Activated CD4-positive, alpha-beta T cell treated with anti-CD3 and anti-CD28 coated beads for 24 hours (primary cell): ENCODE data around the gene GBE1.
A peak's percentile ranks its signal among the peaks of the same experiment; 100 is the strongest.

ENCODE experiments used
- DNase-seq, 2 donors: peaks; one replicate each; pipeline ENCODE4 v3.0.0-alpha.2; 2020; ENCODE audit warnings: low read depth in 2 of 2

The GBE1 gene

GRCh38 chr3:81621277-81621676 lies 140.2 kb downstream of the GBE1 start:
- DNase-seq = no peak

DNA sequence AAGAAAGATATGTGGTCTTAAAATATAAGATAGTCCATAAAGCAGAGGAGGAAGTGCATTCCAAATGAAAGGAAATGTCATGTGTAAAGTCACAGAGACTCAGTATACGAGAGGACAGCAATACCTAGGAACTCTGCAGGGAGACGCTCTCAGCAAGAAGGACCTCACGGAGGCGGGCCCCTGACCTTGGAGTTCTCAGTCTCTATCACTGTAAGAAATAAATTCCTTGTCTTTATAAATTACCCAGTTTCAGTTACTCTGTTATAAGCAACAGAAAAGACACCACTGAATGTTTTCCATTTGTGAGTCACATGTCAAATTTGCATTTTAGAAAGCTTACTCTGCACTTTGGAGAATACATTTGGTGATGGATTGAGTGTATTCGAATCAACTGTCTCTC lies 140.6 kb downstream of the GBE1 start:
- no peak for DNase-seq

DNA sequence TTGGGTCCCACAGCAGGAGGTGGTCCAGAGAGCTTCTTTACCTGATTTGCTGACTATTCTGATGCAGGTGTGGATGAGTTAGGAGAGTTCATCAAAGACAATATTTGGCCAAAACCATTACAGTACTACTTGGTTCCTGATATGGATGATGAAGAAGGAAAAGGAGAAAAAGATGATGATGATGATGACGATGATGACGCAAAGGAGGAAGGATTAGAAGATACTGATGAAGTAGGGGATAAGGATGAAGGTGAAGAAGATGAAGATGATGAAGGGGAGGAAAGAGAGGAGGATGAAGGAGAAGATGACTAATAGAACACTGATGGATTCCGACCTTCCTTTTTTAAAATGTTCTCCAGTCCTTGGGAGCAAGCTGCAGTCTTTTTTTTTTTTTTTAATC lies 148.7 kb downstream of the GBE1 start:
- DNase-seq = no peak

DNA sequence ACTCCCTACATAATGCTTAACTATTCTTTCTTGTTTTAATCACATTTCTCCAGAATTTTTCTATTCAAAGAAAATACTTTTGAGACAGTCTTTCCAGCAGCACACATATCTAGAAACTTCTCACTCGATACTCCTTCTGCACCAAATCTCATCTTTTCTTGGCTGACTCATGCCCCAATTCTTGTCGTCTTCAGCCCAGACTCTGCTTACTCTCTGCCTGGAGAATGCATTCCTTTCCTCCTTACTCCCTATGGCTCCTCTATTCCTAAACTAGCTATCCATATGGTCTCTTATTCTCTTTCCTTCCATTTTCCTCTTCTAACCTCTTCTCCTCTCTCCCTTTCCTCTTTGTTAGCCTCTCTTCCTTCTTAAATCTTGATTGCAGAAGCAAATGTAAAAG lies 158.7 kb downstream of the GBE1 start:
- DNase-seq = no peak

DNA sequence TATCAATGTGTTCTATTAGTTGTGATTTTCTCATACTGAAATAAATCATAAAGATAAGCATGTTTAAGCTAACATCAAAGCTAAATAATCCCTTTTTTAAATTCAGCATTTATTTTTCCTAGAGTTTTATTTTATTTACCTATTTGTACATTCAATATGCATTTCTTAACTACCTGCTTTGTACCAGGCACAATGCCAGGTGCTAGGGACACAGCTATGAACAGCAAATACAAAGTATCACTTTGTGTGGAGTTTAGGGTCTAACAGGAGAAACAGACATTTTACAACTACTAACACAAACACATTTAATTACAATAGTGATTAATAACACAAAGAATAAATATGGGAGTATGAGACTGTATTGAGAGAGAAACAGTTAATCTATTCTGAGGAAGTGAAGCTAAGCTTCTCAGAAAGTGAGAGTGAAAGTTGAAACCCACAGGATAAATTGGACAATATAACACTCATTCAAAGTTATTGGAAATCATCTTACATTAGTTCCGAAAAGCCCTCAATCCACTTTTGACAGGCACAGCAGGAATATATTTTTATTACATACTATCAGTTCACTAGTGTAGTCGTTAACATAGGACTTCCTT lies 159.6 kb downstream of the GBE1 start:
- DNase-seq = no peak

DNA sequence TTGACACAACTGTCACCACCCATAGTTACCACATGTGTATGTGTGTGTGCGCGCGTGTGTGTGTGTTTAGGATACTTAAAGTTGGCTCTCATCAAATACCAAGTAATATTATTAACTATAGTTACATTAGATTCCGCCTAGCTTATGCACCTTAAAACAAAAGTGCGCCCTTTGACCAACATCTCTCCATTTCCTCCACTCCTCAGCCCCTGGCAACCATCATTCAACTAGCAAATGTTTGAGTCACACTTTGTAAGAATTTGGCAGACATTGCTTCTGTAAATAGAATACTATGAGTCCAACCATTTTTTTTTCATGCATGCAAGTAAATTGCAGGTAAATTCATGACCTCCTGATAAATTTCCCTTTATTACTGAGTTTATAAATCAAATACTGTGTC lies 169.3 kb downstream of the GBE1 start:
- no peak for DNase-seq

DNA sequence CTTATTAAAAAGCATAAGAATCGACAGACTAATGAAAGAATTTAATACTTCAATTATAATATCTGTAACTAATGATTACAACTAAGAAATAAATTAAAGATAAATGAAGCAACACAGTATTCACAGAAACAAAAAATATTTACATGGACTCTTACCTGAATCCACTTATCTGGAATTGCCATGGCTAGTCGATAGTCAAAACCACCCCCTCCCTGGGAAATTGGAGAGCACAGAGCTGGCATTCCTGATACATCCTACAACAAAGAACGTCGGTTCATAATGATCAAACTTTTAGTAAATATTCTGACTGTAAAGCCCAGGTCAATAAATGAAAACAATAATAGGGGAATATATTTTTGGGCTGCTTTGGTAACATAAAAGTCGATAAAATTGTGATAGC lies 175.5 kb downstream of the GBE1 start:
- no peak for DNase-seq

DNA sequence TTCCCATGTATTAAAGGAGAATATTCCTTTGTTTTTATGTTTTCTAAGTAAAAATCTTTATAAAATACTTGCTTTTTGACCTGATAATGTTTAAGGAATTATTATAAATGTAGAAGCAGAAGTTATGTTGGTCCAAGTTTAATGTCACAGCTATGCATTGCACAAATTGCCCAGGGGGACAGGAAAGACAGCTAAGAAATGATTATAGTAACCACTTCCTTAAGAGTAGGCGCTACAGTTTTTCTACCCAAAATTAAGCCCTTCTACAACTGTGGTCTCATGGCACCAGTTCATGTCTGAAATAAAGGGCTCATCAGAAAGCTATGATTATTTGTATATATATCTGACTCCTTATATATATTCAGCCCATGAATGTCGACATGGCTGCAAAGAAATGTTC lies 176.4 kb downstream of the GBE1 start:
- no peak for DNase-seq

GRCh38 chr3:81581966-81582599 lies 179.4 kb downstream of the GBE1 start:
- DNase-seq = peak in 1 of 2 donors; percentile 3

DNA sequence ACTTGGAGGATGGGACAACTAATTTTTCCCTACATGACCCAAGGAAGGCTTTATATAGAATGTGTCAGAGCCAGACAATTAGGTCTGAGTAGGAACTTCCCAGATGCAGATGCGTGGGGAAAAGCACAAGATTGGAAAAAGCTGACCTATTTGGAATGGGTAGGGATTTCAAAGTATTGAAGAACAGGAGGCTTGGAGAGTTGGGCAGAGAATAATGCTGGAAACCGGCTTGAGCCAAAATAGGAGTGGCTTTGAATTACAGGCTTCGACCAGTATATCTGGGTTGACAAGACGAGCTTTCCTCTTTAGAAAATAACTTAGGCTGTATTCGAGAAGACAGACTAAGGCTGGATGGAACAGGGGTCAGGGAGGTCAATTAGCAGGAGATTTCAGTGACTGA lies 181.1 kb downstream of the GBE1 start:
- DNase-seq = no peak

DNA sequence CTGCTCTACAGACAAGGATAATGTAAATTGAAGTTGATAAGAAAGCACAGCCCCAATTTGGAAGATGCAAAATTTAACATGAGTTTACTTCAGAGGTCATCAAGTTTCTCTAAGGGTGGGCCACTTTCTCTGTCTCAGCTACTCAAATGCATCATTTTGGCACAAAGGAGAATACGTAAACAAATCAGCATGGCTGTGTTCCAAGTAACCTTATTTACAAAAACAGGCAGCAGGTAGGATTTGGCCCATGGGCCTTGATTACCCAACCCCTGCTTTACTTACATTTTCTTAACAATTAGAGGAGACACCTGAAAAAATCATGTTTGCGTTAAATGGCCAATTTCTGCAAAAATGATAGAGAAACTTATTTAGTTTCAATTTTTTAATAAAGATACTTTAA lies 181.7 kb downstream of the GBE1 start:
- no peak for DNase-seq

DNA sequence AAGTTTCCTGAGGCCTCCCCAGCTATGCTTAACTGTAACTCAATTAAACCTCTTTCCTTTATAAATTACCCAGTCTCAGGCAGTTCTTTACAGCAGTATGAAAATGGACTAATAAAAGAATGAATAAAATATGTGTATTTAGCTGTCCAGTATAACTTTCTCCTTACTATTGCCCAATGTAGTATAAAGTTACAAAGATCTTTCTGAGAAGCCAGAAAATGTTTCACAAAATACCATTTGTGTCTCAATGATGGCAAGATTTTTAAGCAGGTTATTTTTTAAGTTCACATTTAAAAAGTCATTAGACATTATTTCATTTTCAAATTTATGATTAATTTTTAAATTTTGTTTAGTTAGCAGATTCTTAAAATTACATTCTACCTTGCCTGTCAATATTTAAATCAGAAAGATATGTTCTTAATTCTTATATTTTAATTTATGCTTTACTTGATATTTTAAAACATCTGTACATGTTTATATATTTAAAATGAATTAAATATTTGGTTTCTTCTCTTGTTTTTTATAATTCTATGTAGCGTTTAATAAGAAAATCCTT lies 189.2 kb downstream of the GBE1 start:
- DNase-seq = no peak

DNA sequence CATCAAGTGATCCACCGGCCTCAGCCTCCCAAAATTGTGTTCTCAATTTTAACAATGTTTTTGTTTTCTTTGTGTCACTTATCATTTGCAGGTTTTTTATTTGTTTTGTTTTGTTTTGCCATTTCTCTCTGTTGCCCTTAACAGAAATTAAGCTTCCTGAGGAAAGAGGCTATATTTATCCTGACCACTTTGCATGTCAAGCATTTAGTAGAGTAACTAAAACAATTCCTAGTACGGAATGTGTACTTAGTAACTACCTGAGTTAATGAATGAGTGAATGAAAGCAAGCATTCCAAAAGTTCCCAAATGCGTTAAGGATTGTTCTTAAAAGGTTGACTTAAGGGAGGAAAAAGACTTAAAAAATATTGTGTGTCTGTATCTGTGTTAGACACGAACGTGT lies 193.1 kb downstream of the GBE1 start:
- no peak for DNase-seq

DNA sequence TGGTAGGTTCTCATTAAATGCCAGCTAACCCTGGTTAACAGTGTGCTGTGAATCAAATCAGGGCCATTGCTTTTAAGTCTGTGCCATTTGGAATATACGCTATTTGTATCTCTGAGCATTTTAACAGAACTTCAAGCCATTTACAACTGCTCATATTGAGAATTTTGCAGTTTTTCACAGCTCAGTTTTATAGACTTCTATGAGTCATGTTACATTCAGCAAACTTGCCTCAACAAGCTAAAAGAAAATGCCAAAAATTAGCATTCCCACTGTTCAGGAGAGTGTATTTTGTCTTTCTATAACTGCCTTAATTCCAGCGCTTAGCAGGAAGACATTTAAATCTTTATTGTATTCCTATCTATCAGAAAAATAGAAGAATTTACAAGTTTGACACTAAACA lies 196.4 kb downstream of the GBE1 start:
- no peak for DNase-seq

DNA sequence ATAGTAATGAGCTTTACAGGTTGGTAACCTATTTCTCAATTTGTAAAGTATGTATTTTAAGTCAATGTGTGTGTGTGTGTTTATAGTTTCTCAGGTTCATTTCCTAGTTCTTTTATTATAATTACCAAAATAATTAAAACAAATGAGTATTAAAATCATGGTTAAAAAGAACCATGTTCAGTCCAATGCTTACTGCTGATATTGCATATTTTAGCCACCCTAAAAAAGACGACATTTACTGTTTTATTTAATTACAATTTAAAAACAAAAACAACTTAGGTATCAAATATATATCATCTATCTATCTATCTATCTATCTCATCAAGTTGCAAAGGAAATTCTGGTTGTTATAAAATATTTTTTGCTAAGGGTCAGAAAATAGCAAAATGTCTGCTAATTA lies 203.3 kb downstream of the GBE1 start:
- no peak for DNase-seq

DNA sequence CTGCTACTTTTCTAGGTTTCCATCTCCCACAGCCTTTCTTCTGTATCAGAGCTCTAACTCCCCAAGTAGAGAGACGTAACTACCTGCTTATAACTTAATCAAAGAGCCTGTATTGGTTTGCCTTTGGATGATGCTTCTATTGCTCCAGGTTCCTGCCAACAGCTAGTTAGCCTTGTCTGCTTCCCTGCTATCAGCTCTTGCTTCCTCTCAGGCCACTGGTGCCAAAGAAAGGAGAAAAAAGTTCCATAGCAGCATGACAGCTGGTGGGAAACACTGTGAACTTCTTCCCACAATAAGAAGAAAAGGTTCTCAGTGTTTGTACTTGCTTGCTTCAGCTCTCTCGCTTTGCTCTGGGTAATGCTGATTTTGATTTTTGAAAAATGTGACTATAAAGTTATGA lies 206.6 kb downstream of the GBE1 start:
- DNase-seq = no peak

GRCh38 chr3:81554388-81554787 lies 207.1 kb downstream of the GBE1 start:
- DNase-seq = no peak

DNA sequence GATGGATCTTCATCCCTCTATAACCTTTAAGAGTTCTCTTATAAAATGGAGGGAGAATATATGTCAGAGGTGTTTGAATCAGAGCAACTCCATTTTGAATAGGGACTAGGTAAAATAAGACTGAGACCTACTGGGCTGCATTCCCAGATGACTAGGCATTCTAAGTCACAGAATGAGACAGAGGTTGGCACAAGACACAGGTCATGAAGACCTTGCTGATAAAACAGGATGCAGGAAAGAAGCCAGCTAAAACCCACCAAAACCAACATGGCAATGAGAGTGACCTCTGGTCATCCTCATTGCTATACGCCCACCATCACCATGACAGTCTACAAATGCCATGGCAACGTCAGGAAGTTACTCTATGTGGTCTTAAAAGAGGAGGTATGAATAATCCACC lies 211.0 kb downstream of the GBE1 start:
- no peak for DNase-seq

DNA sequence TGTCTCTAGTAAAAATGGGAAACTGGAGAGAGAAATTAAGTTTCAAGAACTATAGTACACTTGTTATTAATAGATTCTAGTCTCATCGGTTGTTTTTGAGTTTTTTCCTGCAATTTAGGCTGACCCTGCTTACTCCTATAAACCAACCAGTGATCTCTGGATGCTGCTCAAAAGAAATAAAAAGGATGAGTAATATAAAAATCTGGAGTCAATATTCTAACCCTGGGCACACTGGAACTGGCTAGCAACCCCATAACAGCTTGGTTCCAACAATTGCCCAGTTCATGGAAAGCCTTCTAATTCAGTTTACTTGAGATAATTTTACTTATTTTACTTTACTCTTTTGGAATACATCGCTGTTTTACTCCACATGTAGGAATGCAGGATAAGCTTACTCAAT lies 211.6 kb downstream of the GBE1 start:
- DNase-seq = no peak

GRCh38 chr3:81549388-81549787 lies 212.1 kb downstream of the GBE1 start:
- no peak for DNase-seq

- no peak for DNase-seq
Measured at GRCh38 chr3:81545572-81545971, 215.9 kb downstream of the GBE1 start.

- no peak for DNase-seq
Measured at GRCh38 chr3:81544385-81544784, 217.1 kb downstream of the GBE1 start.

- no peak for DNase-seq
Measured at GRCh38 chr3:81540787-81541186, 220.7 kb downstream of the GBE1 start.

DNA sequence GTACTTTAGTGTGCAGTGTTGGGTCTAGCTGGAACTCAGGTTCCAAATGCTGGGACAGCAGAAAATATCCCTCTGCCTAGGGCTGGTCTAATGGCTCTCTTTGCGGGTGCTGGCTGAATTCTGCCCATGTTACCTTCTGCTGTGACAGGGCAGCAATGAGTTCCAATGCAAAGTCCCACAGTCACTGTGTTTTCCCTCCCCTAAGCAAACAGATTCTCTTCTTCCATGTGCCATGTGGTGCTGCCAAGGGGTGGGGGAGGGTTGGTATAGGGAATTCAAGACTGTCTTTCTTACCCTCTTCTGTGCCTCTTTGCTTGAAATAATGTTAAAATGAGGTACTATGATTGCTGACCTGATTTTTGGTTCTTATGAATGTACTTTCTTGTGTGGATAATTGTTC lies 229.6 kb downstream of the GBE1 start:
- DNase-seq = no peak
